AG04449 (cell line): ENCODE measurements around the gene ANKRD49.
"Not testable (repeated sequence)": the region's sequence is repeated elsewhere in the genome, so short reads cannot be mapped to it uniquely, and the experiment has no call there.

ENCODE experiments used
- CTCF ChIA-PET: fragments of 350-600 bp; formaldehyde crosslinking; extraction: SDS; loops from one replicate; lab custom pipeline; 2021; ENCODE audit warnings: antibody characterized with exemption; lab: Yijun Ruan, JAX
- POLR2A ChIA-PET: fragments of 400-600, 350-600 bp; formaldehyde crosslinking; extraction: SDS; loops from one replicate; lab custom pipeline; 2020; ENCODE audit warnings: antibody characterized with exemption, inconsistent platforms; lab: Yijun Ruan, JAX
- DNase-seq: peaks from one replicate; pipeline ENCODE4 v3.0.0-alpha.2; 2010; ENCODE audit warnings: low read depth, low spot score
- H3K4me3 ChIP-seq: 2 replicates; pipeline ENCODE4 v1.5.1; 2011; ENCODE audit warnings: low read depth, mild to moderate bottlenecking, control low read depth, low read length
- TF ChIP-seq, protein P1 (sequence below): IDR thresholded peaks from one replicate; pipeline ENCODE4 v1.5.1; 2011; ENCODE audit warnings: mild to moderate bottlenecking, moderate library complexity, low read length, control low read depth, inconsistent platforms; ENCODE audit not compliant: insufficient read depth; ENCODE audit errors: missing control alignments

ANKRD49 gene

DNA sequence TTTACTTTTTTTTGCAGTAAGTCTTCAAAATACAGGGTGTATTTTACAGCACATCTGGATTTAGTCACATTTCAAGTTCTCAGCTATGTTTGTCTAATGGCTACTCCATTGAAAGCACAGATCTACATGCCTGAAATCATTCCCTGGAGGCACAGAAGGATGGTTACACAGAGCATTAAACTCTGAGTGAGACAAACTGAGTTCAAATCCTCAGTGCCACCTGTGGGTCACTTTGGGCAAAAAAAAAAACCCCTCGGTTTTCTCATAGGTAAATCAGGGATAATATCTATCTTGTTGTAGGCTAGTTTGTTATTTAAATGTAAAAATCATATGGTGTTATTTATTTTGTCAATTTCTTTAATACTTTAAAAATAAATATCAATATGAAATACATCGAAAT lies 7.7 kb downstream of the ANKRD49 start:
- ChIA-PET CTCF (interaction anchor here (1.3 to 8.7 kb wide), 8 partner anchors 13 to 606 kb away, joined by 3 to 147 read pairs (median 10); partner anchors contain the start of gene PANX1), POLR2A (no interaction called here)
- DNase-seq: no peak
- TF ChIP-seq, protein P1, sequence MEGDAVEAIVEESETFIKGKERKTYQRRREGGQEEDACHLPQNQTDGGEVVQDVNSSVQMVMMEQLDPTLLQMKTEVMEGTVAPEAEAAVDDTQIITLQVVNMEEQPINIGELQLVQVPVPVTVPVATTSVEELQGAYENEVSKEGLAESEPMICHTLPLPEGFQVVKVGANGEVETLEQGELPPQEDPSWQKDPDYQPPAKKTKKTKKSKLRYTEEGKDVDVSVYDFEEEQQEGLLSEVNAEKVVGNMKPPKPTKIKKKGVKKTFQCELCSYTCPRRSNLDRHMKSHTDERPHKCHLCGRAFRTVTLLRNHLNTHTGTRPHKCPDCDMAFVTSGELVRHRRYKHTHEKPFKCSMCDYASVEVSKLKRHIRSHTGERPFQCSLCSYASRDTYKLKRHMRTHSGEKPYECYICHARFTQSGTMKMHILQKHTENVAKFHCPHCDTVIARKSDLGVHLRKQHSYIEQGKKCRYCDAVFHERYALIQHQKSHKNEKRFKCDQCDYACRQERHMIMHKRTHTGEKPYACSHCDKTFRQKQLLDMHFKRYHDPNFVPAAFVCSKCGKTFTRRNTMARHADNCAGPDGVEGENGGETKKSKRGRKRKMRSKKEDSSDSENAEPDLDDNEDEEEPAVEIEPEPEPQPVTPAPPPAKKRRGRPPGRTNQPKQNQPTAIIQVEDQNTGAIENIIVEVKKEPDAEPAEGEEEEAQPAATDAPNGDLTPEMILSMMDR: no peak
- no peak overlapping the region for H3K4me3 ChIP-seq

DNA sequence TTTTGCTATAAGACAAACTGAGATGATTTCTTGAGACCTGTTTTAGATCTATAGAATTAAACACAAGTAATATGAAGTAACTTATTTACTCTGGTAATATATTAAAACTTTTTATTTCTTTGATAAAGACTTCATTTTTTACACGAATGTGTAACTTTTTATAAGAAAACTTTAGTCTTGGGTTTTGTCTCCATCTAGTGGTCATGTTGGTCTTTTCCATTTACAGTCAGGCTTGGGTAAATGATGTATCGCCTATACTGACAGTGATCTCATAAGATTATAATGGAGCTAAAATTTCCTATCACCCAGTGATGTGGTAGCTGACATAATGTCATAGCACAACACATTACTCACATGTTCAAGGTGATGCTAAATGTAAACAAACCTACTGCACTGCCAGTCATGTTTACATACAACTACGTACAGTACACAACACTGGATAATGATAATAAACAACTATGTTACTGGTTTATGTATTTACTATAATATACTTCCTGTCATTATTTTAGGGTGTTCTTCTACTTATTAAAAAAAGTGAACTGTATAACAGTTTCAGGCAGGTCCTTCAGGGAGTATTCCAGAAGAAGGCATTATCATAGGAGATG lies 11.0 kb downstream of the ANKRD49 start:
- TF ChIP-seq, protein P1: peak; percentile 26
- POLR2A ChIA-PET: interaction anchor here (1.0 kb wide), 1 partner anchor 765 kb away, joined by 7 read pairs; no protein-coding TSS in a partner anchor
- CTCF ChIA-PET: interaction anchor here (0.6 to 8.7 kb wide), 36 partner anchors 10 to 729 kb away, joined by 3 to 147 read pairs (median 4); partner anchors contain the start of genes ANKRD49, MRE11 and PANX1
- no peak overlapping the region for H3K4me3 ChIP-seq
- no peak for DNase-seq

DNA sequence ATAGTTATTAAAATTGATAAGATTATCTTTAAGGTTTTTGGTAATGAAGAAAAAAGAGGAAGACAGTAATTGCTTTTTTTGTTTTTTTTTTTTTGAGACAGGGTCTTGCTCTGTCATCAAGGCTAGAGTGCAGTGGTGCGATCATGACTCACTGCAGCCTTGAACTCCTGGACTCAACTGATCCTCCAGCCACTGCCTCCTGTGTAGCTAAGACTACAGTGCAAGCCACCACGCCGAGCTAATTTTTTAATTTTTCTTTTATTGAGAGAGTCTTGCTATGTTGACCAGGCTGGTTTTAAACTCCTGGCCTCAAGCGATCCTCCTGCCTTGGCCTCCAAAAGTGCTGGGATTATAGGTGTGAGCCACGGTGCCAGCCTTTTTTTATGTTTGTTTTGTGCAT lies 12.7 kb downstream of the ANKRD49 start:
- DNase-seq, POLR2A ChIA-PET, H3K4me3 ChIP-seq: not testable (repeated sequence)
- CTCF ChIA-PET: interaction anchor here (0.6 to 8.7 kb wide), 8 partner anchors 10 to 631 kb away, joined by 3 to 147 read pairs (median 4); no protein-coding TSS in a partner anchor

DNA sequence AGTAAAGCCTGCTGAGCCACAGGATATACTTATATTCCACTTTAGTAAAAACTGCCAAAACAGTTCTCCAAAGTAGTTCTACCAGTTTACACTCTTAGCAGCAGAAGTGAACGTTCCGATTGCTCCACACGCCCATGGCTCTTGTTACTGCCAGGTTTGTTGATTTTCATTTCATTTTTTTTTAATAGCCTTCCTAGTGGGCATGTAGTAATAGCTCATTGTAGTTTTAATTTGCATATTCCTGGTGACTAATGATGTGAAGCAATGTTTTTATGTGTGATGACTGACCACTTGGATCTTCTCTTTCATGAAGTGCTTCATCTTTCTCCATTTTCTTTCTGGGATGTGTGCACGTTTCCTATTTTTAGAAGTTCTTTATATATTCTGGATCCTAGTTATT lies 13.7 kb downstream of the ANKRD49 start:
- ChIA-PET CTCF (interaction anchor here (1.4 to 8.7 kb wide), 4 partner anchors 12 to 612 kb away, joined by 5 to 147 read pairs (median 14); no protein-coding TSS in a partner anchor), POLR2A (no interaction called here)
- TF ChIP-seq, protein P1: no peak
- DNase-seq: no peak
- no peak overlapping the region for H3K4me3 ChIP-seq

DNA sequence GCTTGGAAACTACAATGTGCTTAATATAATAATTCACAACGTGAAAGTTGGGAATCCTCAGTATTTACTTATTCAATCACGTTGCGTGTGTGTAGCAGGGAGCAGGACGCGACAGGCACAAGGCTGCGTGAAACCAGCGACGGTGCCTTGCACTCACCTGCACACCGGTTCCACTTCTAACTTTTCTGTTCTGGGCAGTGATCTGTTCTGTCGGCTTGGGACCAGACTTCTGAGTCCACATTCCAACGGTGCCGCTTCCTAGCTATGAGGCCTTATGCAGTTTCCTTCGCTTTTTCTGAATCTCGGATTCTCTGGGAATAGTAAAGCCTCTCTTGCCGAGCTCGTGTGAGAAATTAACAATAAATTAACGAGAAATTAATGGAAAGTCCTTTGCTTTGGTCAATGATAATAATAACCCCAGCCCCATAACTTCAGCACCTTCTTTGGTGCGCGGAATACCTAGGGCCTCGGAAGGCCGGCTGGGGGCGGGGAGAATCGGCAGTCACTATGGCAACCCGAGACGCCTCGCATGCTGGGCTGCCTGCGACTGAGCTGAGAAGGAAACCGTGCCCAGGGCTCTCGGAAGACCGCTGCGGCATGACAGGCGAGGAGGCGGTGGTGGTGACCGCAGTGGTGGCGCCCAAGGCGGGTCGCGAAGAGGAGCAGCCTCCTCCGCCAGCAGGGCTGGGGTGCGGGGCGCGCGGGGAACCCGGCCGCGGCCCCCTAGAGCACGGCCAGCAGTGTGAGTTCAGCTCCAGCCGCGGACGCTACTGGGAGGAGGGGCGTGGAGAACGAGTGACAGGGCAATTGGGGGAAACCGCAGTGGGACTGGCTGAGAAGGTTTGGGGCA lies 18.4 kb downstream of the ANKRD49 start, which contains the start of gene C11orf97:
Gene C11orf97, plus strand, starts transcription at position 530 of the 850 bp plus-strand sequence. Its CDS starts 68 bp downstream, at position 598.
- no peak for DNase-seq
- CTCF ChIA-PET: interaction anchor here (0.8 to 3.0 kb wide), 10 partner anchors 8 to 621 kb away, joined by 3 to 20 read pairs (median 4); no protein-coding TSS in a partner anchor
- TF ChIP-seq, protein P1: no peak
- POLR2A ChIA-PET: no interaction called here
- H3K4me3 ChIP-seq: peak within 1 kb of the TSS; percentile 62

- TF ChIP-seq, protein P1: no peak
- H3K4me3 ChIP-seq: no peak overlapping the region
- ChIA-PET CTCF (interaction anchor here (1.0 to 3.0 kb wide), 5 partner anchors 8 to 618 kb away, joined by 3 to 20 read pairs (median 9); no protein-coding TSS in a partner anchor), POLR2A (interaction anchor here (0.8 kb wide), 1 partner anchor 460 kb away, joined by 3 read pairs; the partner anchor contains the start of genes CWC15 and KDM4D)
- DNase-seq: no peak
These were observed 19.3 kb downstream of the ANKRD49 start for GRCh38 chr11:94513091-94513490.
